ENCODE measurements around the gene TBC1D20.
"Not testable (repeated sequence)": the region's sequence is repeated elsewhere in the genome, so short reads cannot be mapped to it uniquely, and the experiment has no call there.

TBC1D20 gene

DNA sequence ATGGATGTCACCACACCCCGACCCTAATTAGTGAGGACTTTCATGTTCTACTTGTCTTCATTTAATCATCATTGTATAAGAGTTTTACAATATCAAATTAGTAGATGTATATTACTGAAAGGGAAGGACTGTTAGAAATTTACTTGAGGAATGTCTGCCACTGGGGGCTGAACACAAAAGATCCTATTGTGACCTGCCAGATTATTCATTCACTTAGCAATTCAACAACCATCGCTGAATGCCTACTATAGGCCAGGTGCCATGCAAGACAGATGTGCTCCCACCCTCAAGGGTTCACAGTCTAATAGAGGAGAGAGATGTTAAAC, 62.2 kb downstream of the TBC1D20 start:
- no peak for DNase-seq

GRCh38 chr20:399182-399707, 63.1 kb downstream of the TBC1D20 start:
- DNase-seq: no peak

DNA sequence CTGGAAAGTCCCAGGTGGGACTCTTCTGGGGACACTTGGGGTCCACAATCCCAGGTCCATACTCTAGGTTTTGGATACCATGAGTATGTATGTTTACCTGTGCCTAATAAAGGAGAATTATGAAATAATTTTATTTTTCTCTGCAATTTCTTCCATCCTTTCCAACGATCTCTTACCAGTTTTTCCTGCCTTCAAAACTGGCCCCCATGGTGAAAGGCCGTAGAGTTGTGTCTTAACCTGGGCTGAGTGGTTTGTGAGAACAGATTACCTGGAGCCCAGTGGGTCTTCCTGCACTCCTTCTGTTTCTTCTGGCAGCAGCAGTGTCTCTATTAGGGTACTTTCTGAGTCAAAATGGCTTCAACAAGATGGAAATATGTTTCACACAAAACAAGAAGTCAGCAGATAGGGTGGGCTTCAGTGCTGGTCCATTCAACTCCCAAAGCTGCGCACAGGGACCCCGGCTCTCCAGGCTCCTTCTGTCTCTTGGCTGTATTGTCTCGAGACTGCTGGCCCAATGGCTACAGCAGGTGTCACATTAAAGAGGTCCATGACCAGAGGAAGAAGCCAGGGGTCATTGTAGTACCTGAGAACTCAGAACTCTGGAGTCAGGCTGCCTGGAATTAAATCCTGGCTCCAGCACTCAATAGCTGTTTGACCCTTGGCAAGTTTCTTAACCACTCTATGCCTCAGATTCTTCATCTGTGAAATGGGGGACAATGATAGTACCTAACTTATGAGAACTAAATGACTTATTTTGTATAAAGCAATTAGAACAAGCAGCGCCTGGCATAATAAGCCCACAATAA, 64.7 kb downstream of the TBC1D20 start:
- no peak for DNase-seq

GRCh38 chr20:396619-397431, 65.5 kb downstream of the TBC1D20 start:
- no peak for DNase-seq

- DNase-seq: no peak
These were observed 66.1 kb downstream of the TBC1D20 start for GRCh38 chr20:396252-396618.

GRCh38 chr20:393296-393695, 69.0 kb downstream of the TBC1D20 start:
- DNase-seq: not testable (repeated sequence)

- no peak for DNase-seq
These were observed 71.2 kb downstream of the TBC1D20 start for GRCh38 chr20:391041-391711.

- DNase-seq: no peak
These were observed 73.1 kb downstream of the TBC1D20 start for GRCh38 chr20:389220-389619.

DNA sequence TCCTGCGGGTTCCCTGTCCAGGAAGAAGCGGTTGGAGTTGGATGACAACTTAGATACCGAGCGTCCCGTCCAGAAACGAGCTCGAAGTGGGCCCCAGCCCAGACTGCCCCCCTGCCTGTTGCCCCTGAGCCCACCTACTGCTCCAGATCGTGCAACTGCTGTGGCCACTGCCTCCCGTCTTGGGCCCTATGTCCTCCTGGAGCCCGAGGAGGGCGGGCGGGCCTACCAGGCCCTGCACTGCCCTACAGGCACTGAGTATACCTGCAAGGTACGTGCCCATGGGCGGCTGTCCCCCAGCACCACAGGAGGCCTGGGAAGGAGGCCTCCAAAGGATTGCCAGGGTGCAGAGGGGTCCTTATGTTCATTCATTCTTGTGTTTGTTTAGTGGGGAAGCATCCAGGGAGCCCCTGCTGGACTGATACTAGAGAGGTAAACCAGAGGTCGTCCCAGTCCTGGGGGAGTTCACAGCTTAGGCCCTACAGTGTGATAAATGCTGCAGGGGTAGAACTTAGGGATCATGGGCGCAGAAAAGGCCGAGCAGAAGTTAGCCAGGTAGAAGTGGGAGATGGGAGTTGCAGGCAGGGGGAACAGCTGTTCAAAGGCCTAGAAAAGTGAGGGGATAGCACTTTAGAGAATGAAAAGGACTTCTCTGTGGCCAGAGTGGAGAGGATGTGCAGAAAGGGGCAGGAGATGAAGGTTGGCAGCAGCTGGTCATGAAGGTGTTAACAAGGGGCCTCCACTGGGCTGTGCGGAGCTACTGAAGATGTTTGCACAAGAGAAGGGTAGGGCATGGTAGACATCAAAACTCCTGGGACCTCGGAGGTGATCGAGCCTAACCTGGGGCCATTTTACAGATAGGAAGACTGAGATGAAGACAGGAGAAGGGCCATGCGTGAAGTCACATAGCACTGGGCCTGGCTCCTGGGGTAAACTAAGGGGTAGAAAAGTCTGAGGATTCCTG, 74.0 kb downstream of the TBC1D20 start:
- no peak for DNase-seq

DNA sequence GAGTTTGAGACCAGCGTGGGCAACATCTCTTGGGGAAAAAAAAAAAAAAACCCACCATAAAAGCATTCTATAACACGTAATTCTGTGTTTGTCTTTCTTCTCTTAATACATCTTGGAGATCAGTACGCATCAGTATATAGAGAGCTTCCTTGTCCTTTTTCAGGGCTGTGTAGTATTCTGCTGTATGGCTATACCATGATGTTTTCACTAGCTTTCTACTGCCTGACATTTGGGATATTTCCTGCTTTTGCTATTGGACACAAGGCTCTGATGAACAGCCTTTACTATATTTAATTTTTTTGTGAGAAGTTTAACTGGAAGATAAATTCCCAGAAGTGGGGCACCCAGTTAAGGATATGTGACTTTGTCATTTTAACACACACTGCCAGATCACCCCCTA, 74.8 kb downstream of the TBC1D20 start:
- DNase-seq: no peak

GRCh38 chr20:386634-387033, 75.7 kb downstream of the TBC1D20 start:
- DNase-seq: not testable (repeated sequence)
